Limb (tissue), 2 donors: ENCODE results near the gene ROS1.
A peak's percentile ranks its signal among the peaks of the same experiment; 100 is the strongest.
"Not testable (repeated sequence)": the region's sequence is repeated elsewhere in the genome, so short reads cannot be mapped to it uniquely, and the experiment has no call there.

ENCODE experiments used
- DNase-seq, 2 donors: peaks; one replicate each; pipeline ENCODE4 v3.0.0-alpha.2; 2016; ENCODE audit errors: extremely low spot score in 2 of 2

Gene ROS1

DNA sequence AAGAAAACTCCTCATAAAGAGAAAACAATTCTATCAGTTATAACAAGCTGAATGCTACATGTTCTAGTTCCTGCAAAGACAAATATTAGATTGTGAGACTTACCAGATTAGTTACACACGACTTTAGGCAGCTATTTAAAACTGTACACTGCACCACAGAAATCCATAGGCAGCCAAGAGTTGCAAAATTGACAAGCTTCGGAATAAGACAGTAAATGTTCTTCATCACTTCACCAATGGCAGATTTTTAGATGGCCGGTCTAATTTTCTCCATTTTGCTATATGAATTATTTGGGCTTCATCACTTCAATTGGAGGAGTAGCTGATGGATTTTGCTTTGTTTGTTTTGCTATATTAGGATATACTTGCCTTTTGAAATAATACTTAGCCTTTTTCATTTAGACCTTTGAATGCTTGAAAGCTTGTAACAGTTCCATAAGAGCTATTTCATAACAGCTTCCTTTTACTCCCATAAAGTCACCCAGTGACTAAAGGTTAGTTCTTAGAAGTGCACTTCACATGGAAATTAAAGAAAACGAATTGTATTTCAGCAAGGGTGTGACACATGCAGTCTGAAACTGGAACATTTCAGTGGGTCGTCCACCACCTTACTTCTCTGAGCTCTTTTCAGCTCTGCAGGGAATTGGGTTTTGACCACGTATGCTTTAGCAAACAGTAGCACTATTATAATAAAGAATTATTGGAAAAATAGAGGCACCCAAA, at the start of gene ROS1:
Gene ROS1, minus strand, starts transcription at position 512 of the 723 bp plus-strand sequence. Its CDS starts 286 bp downstream, at position 226.
- no peak for DNase-seq

GRCh38 chr6:117473401-117473800, 47.7 kb upstream of the ROS1 start:
- no peak for DNase-seq

DNA sequence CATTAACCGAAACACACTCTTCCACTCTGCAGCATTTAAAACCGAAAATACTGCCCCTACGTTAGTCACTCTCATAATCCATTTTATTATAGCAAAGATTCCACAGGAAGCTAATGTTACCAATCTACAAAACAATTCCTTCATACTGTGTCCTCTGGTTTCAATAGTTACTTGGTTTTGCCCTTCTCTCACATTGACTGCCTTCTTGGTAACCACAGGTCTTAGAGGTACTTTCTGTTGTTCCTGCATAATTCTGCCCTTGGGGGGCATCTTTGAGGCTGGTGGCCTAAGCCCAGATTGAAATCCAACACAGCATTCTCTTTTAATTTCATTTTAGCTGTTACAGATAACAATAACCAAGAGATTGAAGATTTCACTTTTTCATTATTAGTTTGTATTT, 46.9 kb upstream of the ROS1 start:
- no peak for DNase-seq

DNA sequence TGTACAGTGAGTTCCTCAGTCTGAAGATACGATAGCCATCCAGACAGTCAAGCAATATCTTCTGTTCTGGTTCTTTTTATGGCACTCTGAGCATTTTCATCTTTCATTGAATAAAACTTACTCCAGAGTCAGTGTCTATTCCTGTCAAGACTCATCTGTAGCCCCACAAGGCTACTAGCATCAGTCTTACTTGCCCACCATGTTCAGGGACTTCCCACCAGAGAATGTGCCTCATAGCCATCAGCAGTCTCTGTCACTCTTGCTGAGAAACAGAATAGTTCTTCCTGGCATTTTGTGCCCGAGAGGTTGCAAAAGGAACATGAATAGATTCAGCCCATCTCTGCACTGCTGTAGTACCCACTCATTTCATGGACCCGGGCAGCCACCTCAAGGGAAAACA, 44.0 kb upstream of the ROS1 start:
- DNase-seq, result no peak

DNA sequence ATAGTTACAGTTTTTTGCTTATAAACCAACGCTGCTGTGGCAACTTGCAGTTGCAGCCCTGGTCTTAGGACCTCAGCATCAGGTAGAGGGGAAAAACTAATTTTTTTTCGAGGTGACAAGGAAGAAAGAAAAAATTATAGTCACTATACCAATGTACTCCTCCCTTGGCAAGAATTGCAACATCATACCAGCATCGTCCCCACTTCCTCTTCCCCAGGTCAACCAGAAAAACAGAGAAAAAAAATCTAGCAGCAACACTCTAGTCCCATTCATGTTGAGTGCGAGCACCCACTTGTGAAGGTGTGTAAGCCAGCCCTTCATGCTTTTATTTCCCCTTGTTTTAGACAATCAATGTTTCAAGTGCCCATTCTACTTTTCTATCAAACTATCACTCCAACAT, 43.6 kb upstream of the ROS1 start:
- DNase-seq, result no peak

DNA sequence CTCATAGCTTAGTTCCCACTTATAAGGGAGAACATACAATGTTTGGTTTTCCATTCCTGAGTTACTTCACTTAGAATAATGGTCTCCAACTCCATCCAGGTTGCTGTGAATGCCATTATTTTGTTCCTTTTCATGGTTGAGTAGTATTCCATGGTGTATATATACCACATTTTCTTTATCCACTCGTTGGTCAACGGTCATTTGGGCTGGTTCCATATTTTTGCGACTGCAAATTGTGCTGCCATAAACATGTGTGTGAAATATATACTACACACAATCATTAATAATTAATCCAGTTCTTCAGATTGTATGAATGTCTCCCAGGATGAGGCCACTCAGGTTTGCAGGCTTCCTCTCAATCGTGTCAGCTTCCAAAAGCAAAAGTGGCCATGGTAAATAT, 42.8 kb upstream of the ROS1 start:
- DNase-seq, result not testable (repeated sequence)

DNA sequence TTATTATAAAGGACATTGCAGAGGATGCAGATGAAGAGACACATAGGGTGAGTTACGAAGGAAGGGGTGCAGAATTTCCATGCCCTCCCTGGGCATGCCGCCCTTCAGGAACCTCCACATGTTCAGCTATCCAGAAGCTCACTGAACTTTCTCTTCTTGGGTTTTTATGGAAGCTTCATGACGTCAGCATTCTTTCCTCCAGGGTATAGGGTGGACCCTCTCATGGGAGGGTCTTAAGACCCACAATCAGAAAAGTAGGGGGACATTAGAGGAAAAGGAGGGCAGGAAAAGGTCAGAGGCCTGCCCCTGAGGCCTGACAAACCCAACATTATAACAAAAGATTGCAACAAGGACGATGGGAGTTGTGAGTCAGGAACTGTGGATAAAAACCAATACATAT, 42.1 kb upstream of the ROS1 start:
- DNase-seq, result no peak

- no peak for DNase-seq
Measured at GRCh38 chr6:117465691-117466090, 39.9 kb upstream of the ROS1 start.

DNA sequence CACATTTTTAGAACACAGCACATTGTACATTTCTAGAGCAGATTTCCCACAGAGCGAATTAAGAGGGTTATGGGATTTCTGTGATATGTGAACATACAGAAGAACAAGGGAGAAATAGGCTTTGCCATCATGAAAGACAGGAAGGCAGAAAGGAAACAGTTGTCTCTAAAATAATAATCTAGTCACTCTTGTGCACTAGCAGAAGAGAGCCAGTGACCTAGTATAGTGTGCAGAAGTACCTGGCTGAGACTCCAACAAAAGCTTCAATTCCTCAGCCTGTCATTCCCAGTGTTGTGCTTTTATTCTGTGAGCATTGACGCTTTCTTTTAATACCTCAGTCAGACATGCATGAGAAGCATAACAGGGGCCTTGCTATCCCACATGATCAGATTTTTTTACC, 39.0 kb upstream of the ROS1 start:
- DNase-seq, result no peak

GRCh38 chr6:117463762-117464665, 38.3 kb upstream of the ROS1 start:
- DNase-seq, result no peak

GRCh38 chr6:117459204-117459944, 33.6 kb upstream of the ROS1 start:
- no peak for DNase-seq

DNA sequence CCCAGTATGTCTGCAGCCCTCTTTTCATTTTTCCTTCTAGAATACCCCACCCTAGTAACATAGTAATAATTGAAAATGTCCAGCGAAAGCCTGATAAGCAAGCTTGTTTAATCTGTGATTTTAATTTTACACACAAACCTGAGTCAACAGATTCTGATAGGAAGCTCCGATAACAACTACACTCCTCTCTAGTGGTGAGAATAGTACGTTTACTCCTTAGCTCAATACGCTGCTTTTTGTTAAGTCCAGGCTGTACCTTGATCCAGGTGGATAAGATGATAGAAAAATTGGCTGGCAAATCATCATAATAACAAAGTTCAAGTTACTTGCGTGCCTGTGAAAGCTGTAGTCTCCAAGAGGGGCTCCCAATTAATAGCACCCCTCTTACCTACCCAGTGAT, 31.3 kb upstream of the ROS1 start:
- no peak for DNase-seq

- DNase-seq, result no peak
Measured at GRCh38 chr6:117456250-117456649, 30.5 kb upstream of the ROS1 start.

DNA sequence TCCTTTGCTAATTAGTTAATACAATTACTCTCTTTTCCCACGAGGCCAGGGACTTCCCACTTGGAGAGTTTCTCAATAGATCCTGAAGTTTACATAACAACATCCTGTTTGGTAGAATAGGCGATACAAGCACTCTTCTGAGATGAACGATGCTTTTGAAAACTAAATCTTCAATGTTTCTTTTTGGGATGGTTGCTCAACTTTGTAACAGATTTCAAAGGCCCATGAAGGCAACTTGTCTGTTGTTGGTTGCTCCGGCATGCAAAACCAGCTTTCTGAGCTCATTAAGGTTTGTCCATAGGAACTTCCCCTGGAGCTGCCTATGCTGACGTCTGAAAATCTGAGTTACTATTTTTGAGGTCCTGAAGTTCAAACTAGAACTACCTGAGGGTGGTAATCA, 25.9 kb upstream of the ROS1 start:
- DNase-seq, result no peak

GRCh38 chr6:117449549-117450439, 24.1 kb upstream of the ROS1 start:
- peak; percentile 66 to 80 for DNase-seq

DNA sequence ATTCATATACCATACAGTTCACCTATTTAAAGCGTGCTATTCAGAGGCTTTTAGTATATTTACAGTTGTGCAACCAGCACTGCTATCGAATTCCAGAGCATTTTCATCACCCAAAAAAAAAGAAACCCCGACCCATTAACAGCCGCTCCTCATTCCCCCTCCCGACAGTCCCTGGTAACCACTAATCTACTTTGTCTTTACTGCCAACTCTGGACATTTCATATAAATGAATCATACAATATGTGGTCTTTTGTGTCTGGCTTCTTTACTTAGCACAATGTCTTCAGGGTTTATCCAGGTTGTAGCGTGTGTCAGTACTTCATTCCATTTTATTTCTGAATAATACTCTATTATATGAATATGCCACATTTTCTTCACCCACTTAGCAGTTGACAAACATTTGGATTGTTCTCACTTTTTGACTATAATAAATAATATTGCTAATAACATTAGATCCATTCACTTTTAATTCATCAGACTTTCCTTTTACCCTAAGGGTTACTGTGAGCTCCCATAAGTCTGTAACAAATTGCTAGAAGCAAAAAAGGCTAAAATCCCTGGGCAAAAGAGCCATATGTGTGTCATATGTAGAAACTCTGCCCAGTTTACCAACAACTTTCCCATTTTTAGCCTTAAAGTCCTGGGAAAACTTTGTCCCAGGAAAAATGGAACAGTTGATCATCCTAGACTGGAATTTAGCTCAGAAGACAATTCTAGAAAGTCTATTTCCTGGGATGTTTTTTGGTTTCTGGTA, 23.2 kb upstream of the ROS1 start:
- no peak for DNase-seq

DNA sequence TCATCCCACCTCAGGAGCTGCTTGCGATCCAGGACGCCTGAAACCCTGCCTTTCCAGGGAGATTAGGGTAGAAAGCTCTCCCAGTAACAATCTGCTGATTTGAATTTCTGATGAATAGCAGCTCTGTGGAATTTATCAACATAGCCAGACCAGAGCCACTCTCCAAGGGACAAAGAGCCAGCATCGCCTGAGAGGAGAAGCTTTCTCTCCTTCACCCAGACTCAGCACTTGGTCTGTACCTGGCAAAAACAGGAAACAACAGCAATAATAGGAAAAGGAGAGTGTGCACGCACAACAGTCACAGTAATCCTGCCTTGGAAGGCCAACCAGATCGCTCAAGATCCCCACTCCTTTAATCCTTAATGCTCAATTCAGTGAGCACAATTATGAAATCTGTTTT, 22.3 kb upstream of the ROS1 start:
- no peak for DNase-seq

GRCh38 chr6:117446861-117447260, 21.1 kb upstream of the ROS1 start:
- no peak for DNase-seq

DNA sequence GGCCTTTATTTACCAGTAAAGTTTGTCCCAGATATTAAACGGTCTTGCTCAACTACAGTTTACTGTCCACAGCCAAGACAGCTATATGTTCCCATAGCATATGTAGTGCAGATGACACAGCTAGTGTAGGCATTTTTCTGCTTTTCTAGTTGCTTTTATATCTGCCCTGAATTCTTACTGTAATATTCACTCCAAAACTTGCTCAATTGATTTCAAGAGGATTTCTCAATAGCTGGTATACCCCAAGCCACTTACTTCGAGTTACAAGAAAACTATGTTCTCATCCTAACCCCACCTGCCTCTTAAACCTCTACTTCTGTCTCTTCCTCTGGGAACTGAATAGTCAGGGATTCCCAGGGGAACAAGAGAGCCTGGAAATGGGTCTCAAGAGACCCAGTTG, 18.9 kb upstream of the ROS1 start:
- no peak for DNase-seq

DNA sequence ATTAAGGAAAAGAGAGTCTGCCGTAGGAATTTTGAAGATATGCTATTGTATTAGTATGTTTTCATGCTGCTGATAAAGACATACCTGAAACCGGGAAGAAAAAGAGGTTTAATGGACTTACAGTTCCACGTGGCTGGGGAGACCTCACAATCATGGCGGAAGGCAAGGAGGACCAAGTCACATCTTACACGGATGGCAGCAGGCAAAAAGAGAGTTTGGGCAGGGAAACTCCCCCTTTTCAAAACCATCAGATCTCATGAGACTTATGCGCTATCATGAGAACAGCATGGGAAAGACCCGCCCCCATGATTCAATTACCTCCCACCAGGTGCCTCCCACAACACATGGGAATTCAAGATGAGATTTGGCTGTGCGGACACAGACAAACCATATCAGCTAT, 16.6 kb upstream of the ROS1 start:
- not testable (repeated sequence) for DNase-seq
